Mammary epithelial cell (primary cell): ENCODE data around the gene GPR78.

Experiments used
- EZH2 ChIP-seq: IDR thresholded peaks from 2 replicates; pipeline ENCODE4 v1.6.1; 2012; ENCODE audit warnings: low read length, inconsistent platforms, borderline replicate concordance
- TF ChIP-seq, protein P1 (sequence below), 2 donors: IDR thresholded peaks in 1 of 2; conservative IDR thresholded peaks in 1 of 2; 2 replicates each; pipeline ENCODE4 v1.5.1; 2011 to 2012; ENCODE audit warnings: inconsistent platforms in 2 of 2, low read length in 2 of 2, mild to moderate bottlenecking in 2 of 2, control low read depth in 1 of 2, low read depth in 1 of 2; ENCODE audit not compliant: insufficient read depth in 1 of 2; ENCODE audit errors: extremely low read depth in 1 of 2

DNA sequence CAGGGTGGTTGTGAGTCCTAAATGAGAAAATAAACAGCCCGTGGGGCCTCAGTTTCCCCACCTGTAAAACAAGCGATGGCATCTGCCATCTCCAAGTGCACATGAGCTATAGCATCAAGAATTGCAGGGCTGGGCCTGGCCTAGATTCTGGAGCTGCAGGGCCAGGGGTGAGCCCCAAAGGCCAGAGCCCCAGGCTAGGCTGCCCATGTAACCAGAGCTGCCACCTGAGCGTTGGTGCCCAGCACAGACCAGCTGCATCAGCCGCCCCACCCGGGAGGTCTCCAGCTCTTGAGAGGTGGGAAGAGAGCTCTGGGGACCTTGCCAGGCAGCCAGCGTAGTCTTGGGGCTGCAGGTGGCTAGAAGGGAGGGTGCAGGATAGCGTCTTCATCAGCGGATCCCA is 27.0 kb upstream of the GPR78 start:
- TF ChIP-seq, protein P1, sequence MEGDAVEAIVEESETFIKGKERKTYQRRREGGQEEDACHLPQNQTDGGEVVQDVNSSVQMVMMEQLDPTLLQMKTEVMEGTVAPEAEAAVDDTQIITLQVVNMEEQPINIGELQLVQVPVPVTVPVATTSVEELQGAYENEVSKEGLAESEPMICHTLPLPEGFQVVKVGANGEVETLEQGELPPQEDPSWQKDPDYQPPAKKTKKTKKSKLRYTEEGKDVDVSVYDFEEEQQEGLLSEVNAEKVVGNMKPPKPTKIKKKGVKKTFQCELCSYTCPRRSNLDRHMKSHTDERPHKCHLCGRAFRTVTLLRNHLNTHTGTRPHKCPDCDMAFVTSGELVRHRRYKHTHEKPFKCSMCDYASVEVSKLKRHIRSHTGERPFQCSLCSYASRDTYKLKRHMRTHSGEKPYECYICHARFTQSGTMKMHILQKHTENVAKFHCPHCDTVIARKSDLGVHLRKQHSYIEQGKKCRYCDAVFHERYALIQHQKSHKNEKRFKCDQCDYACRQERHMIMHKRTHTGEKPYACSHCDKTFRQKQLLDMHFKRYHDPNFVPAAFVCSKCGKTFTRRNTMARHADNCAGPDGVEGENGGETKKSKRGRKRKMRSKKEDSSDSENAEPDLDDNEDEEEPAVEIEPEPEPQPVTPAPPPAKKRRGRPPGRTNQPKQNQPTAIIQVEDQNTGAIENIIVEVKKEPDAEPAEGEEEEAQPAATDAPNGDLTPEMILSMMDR (conservative IDR thresholded peaks at IDR 0.05 in 1 of 2, IDR thresholded peaks at IDR 0.05 in 1 of 2; ENCODE audit: extremely low read depth in 1 of 2, insufficient read depth in 1 of 2, low read depth in 1 of 2, low read length in 2 of 2) = no peak
- no peak for TF ChIP-seq EZH2
